ENCODE measurements around the gene FAM20A.

DNA sequence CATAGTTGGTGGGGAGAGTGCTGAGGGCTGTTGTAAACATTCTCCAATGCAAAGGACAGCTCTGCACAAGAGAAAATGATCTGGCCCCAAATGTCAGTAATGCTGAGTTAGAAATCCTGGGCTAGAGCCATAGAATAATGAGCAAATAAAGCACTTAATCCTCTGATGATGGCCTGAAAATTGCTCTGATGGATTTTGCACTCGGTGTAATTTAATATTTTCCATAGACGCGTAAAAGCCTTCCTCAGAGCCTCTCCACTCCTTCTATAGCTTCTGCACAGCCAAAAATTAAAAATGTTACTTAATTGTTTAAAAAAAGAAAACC lies 23.7 kb downstream of the FAM20A start:
- no peak for TF ChIP-seq CTCF (IDR thresholded peaks at IDR 0.05; ENCODE audit: low read depth, low read length, missing input control)
- no peak for TF ChIP-seq SP1 (IDR thresholded peaks at IDR 0.05)
- no peak for TF ChIP-seq GABPA (IDR thresholded peaks at IDR 0.05 in 1 of 2, conservative IDR thresholded peaks at IDR 0.05 in 1 of 2)
- no peak for TF ChIP-seq YY1 (IDR thresholded peaks at IDR 0.05)
- no peak for TF ChIP-seq JUND (IDR thresholded peaks at IDR 0.05)
- no peak for TF ChIP-seq RXRA (IDR thresholded peaks at IDR 0.05)
- no peak for TF ChIP-seq TAF1 (conservative IDR thresholded peaks at IDR 0.05)
- TF ChIP-seq ZBTB33 (IDR thresholded peaks at IDR 0.05), result no peak
- no peak for TF ChIP-seq HNF4G (IDR thresholded peaks at IDR 0.05)
